Hematopoietic multipotent progenitor cell treated with erythropoietin and hydrocortisone succinate and interleukin-3 and kit ligand, for 15 days (in vitro differentiated cells): ENCODE results near the gene SIGLEC12.
"Not testable (repeated sequence)": the region's sequence is repeated elsewhere in the genome, so short reads cannot be mapped to it uniquely, and the experiment has no call there.

ENCODE experiments used
- DNase-seq: peaks from one replicate; pipeline ENCODE4 v3.0.0-alpha.2; 2015; ENCODE audit warnings: low spot score

Gene SIGLEC12

DNA sequence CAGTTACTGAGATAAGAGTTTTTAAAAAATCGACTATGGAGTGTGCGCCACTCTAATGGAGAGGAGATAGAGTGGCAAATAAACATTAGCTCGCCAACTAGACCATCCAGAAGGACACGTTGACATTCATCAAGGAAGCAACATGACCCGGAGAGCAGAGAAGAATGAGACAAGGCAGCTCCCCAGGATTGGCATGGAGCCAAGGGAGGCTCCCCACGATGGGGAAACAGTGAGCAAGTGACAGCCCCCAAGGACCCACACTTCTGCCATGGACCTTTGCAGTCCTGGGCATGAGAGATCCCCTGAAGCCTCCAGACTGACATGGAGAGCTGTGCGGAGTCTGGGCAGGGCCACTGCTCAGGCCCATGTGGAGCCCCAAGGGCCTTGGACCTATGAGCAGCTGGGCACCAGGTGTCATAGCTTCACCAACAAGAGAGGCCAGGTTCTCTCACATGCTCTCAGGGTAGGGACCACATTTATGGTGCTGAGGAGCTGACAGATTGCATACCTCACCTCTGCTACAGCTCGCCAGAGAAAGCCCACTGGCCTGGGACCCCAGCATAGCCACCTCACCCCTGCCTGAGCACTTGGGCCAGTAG is 23.2 kb upstream of the SIGLEC12 start:
- DNase-seq = peak; percentile 66

GRCh38 chr19:51521781-51522180 is 20.2 kb upstream of the SIGLEC12 start:
- no peak for DNase-seq

GRCh38 chr19:51521357-51521756 is 19.8 kb upstream of the SIGLEC12 start:
- no peak for DNase-seq

DNA sequence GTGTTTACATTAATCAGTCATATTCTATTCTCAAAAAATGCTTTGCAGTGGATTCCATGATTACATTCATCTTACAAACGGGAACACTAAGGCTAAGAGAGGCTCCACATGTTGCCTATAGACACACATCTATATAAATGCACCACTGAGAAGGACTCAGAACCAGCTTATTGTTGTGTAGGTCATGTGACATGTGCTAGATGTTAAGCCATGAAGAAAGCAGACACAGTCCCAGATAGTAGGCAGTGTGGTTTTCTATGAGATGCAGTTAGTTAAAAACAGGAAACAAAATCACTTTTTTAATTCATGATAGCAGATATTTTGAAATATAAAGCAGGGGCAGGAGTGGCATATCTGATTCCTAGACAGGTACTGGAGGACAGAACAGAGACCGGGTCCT is 19.1 kb upstream of the SIGLEC12 start:
- DNase-seq = no peak

GRCh38 chr19:51514866-51515481 is 13.4 kb upstream of the SIGLEC12 start:
- peak; percentile 88 for DNase-seq

DNA sequence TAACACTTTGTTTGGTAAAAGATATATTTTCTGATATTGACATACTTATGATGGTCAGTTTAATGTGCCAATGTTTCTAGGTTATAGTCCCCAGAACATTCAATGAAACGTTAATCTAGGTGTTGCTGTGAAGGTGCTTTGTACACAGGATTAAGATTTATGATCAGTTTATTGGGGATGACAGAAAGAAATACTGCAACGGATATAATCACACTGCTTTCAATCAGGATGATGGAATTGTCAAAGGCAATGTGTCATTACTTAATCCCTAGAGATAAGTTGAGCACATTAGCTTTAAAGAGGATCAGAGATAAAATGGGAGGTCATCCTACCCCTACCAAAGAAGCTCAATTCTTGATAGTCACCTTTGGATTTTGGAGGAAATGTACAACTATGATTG is 12.4 kb upstream of the SIGLEC12 start:
- no peak for DNase-seq

DNA sequence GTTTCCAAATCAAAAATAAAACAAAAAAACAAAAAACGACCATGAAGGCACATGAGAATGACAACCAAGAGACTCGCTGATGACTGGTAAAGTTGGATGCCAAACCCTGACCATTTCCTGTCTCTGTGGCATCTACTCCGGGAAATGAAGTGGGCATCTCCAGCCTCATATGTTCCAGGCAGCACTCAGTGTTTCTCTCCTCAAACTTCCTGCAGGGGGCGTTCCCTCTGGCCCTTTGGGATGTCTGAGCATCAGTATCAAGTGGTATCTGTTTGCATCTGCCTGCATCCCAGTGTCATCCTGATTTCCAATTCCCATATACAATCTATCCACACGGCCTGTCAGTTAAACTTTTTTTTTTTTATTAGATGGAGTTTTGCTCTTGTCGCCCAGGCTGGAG is 9.8 kb upstream of the SIGLEC12 start:
- peak; percentile 47 for DNase-seq

- no peak for DNase-seq
Observed at GRCh38 chr19:51509823-51510660, 8.4 kb upstream of the SIGLEC12 start.

- DNase-seq = peak; percentile 75
Observed at GRCh38 chr19:51508059-51508733, 6.6 kb upstream of the SIGLEC12 start.

DNA sequence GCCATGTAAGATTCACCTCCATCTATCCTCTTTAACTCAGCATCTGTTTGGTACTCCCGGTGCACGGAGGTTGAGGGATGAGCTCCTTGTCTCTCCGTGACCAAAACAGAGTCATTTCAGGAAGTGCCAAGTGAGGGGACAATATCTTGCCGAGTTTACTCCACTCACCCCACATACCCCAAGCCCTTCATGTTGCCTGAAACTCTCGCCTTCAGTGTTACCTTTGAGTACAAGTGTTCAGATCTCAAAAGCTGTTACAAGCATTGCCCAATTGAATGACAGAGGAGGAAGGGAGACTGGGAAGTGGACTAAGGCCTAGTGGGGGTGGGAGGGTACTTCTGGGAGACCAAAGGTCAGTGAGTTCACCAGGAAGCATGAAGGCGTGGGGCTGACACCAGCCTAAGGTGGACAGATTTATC is 6.0 kb upstream of the SIGLEC12 start:
- no peak for DNase-seq

DNA sequence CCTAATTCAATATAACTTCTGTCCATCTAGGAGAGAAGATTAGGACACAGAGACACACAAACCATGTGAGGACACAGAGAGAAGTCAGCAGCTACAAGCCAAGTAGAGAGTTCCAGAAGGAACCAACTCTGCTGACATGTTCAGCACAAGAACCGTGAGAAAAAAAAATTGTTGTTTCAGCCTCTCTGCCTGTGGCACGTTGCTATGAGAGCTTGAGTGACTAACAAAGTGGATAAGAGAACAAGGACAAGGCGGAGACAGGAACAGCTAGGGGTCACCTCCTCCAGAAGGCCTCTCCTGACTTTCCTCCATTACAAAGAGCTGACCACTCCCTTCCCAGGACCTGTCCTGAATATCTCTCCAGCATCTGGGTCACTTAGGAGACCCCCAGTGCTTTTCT is 5.6 kb upstream of the SIGLEC12 start:
- DNase-seq = peak; percentile 32

- DNase-seq = no peak
Observed at GRCh38 chr19:51505904-51506303, 4.3 kb upstream of the SIGLEC12 start.

GRCh38 chr19:51503896-51504295 is 2.3 kb upstream of the SIGLEC12 start:
- no peak for DNase-seq

DNA sequence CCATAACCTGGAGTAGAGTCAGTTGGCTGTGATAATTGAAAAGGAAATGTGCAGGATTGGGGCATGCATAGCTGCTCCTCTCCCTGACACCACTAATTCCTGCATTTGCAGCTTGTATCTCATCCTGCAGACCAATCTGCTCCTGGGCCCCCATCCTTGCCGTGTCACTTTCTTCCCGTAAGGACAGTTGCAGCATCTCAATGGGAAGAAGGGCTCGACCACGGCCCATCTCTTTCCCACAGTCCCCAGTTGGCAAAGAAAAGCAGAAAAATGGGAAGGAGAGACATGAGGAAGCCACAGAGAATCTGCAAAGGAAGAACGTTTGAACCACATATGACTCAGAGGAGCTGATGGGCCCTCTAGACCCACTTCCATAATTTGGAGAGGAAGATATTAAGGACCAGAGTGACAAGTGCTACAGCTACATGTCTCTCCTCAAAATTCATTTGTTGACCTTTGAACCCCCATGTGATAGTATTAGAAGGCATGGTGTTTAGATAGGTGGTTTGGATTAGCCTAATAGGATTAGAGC is 1.8 kb upstream of the SIGLEC12 start:
- no peak for DNase-seq

DNA sequence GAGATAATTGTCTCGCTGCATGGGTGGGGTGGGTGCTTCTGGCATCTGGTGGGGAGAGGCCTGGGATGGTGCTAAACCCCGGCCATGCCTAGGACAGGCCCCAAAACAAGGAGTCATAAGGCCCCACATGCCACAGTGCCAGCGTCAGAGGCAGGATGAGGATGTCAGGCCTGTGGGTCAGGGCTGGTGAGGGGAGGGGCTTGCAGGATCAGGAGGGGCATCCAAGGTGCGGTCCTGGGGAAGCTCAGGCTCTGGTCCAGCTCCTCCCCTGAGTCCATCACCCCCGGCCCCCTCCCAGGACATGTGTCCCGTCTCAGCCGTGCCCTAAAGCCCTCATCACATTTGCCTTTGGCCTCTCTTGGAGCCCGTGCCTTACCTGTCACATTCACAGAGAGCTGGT is 669 bp downstream of the SIGLEC12 start:
- DNase-seq = not testable (repeated sequence)

- DNase-seq = no peak
Observed at GRCh38 chr19:51497666-51498065, 3.9 kb downstream of the SIGLEC12 start.

GRCh38 chr19:51493776-51494175 is 7.8 kb downstream of the SIGLEC12 start:
- no peak for DNase-seq

GRCh38 chr19:51491586-51491985 is 10.0 kb downstream of the SIGLEC12 start:
- DNase-seq = no peak

- no peak for DNase-seq
Observed at GRCh38 chr19:51490676-51491075, 10.9 kb downstream of the SIGLEC12 start.

- no peak for DNase-seq
Observed at GRCh38 chr19:51489113-51489512, 12.5 kb downstream of the SIGLEC12 start.

GRCh38 chr19:51488491-51488890 is 13.1 kb downstream of the SIGLEC12 start:
- no peak for DNase-seq

DNA sequence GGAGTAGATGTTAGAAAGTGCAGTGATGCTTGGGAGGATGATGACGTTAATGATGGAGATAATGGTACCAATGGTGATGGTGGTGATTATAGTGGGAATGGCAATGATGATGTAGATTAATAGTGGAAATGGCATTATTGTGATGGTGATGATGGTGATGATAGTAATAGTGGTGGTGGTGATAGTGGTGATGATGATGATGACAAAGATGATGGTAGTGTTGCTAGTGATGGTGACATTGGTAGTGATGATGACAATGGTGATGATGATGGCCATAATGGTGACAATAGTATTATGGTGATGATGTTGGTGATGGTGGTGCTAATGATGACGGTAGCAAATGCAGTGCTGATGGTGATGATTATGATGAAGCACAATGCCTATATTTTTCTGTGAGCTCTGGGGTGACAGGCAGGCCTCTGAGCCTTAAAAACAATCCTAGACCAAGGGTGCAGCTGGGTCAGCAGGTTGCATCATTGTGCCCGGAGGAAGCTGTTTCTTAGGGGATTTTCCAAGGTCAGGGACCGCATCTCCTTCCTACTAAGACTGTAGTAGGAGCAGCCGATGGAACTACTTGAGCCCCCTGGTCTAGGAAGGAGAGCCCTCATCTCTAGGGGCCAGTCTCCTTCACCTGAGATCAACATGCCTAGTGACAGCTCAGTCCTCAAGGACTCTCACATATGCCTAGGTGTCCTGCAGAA is 15.5 kb downstream of the SIGLEC12 start:
- no peak for DNase-seq
